HG03460 (cell line): ENCODE measurements around the gene CACNA2D2.

Experiments
- ATAC-seq: cut with Tn5 transposase; IDR thresholded peaks from one replicate; pipeline ENCODE4 v1.9.1; 2021; ENCODE audit not compliant: unreplicated experiment

Gene CACNA2D2

GRCh38 chr3:50353245-50354004 lies 150.0 kb downstream of the CACNA2D2 start:
- ATAC-seq, result no peak

- no peak for ATAC-seq
Observed at GRCh38 chr3:50352781-50353180, 150.7 kb downstream of the CACNA2D2 start.

GRCh38 chr3:50351323-50351697 lies 152.1 kb downstream of the CACNA2D2 start:
- no peak for ATAC-seq

DNA sequence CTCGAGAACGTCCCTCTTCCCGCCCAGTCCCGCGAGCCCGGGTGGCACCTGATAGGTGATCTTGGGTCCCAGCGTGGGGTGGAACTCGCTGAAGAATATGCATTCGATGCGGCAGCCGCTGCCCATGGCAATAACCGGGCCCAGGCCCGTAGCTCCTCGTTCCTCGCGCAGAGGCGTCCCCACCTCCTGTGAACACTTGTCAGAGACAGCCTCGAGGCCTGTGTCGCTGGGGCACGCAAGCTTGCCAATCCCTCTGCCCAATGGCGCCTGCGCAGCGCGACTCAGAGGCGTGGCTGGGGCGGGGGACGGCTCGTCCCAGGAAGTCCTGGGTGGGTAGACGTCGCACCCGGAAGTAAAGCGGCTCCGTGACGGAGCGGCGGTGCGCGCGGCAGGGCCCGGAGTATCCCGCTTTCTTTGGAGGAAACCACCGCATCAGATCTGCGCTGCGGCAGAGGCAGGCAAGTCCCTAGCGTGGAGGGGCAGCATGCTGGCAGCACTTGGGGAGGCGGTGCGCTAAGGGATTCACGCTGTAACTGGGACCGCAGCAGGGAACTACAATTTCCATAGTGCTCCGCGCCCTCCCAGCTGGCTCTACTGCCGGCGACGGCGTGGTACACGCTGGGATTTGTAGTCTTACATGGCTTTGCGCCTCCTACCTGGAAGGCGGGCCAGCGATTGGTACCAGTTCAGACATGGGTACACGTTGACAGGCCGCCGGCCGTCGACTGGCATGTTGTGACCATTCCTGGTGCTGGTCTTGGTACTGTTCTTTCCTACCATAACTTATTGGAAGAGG lies 152.7 kb downstream of the CACNA2D2 start, which contains the start of the genes CYB561D2 and NPRL2:
Gene CYB561D2, plus strand, starts transcription at position 336 of the 796 bp plus-strand sequence. CDS start 572 bp downstream, outside the sequence.
Gene NPRL2, minus strand, starts transcription at position 249 of the 796 bp plus-strand sequence. Its CDS starts 123 bp downstream, at position 126.
- peak; percentile 84 for ATAC-seq

GRCh38 chr3:50350213-50350526 lies 153.3 kb downstream of the CACNA2D2 start:
- ATAC-seq, result no peak

- no peak for ATAC-seq
Observed at GRCh38 chr3:50347187-50347813, 156.1 kb downstream of the CACNA2D2 start.

- no peak for ATAC-seq
Observed at GRCh38 chr3:50345586-50346234, 157.7 kb downstream of the CACNA2D2 start, which contains the start of gene ZMYND10. ZMYND10 (minus strand) TSS chr3:50345732; CDS start chr3:50345579, 153 bp downstream.

DNA sequence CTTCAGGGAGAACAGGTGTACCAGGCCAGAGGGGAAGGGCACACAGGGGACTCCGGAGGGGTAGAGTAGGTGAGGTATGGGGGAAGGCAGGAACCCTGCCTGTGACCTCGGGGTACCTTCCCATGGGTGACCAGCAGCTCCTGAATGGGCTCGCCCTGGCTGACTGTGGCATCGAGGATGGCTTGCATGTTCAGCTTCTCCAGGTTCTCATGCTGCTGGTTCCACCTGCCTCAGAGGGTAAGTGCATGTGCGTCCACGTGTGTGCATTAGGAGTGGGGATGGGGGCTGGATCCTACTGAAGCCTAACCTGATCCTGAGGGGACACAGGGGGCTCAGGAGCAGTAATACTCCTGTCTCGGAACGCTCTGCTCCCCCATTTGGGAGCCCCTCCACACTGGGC lies 158.4 kb downstream of the CACNA2D2 start:
- ATAC-seq, result no peak

GRCh38 chr3:50342813-50343633 lies 160.4 kb downstream of the CACNA2D2 start:
- no peak for ATAC-seq

DNA sequence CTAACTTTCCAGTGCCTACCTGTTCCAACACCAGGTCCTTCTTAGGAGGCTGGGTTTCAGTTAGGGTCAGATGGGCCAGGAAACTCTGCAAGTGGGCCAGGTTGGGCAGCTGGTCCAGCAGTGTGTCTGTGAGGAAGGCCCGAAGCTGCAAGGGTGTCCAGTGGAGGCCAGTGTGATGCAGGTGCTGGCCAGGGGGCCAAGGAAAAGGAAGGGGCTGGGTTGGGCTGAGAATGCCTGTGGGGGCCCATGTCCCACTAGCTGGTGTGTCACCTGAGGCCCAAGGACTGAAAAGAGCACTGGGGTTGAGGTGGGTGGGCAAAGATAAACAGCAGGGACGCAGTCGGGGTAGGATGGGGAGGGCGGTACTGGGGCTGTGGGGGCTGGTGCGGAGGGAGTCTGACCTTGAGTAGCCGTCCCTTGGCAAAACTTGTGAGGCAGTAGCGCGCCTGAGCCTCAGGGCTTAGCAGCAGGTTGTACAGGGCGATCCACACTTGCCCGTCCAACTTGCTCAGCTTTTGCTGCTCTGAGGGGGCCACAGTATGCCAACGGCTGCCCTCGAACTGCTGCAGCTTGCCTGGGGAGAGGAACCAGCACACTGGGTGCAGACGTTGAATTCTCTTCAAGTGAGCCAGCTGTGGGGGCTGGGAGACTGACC lies 161.3 kb downstream of the CACNA2D2 start:
- no peak for ATAC-seq

GRCh38 chr3:50341537-50341936 lies 161.9 kb downstream of the CACNA2D2 start:
- ATAC-seq, result no peak

DNA sequence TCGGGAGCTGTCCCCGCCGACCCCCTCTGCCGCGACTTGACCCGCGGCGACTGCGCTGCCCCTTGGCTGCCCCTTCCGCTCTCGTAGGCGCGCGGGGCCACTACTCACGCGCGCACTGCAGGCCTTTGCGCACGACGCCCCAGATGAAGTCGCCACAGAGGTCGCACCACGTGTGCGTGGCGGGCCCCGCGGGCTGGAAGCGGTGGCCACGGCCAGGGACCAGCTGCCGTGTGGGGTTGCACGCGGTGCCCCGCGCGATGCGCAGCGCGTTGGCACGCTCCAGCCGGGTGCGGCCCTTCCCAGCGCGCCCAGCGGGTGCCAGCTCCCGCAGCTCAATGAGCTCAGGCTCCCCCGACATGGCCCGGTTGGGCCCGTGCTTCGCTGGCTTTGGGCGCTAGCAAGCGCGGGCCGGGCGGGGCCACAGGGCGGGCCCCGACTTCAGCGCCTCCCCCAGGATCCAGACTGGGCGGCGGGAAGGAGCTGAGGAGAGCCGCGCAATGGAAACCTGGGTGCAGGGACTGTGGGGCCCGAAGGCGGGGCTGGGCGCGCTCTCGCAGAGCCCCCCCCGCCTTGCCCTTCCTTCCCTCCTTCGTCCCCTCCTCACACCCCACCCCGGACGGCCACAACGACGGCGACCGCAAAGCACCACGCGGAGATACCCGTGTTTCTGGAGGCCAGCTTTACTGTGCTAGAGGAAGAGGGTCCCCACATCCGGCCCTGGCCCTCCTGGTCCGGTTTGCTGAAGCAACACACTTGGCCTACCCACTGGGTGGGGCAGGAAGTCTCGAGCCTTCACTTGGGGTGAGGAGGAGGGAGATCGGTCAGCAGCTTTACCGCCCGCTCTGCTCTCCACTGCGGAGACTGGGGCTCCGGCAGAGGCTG lies 162.7 kb downstream of the CACNA2D2 start, which contains the start of gene RASSF1:
Gene RASSF1, minus strand, starts transcription at position 389 of the 882 bp plus-strand sequence. Its CDS starts 31 bp downstream, at position 358.
- ATAC-seq, result no peak

DNA sequence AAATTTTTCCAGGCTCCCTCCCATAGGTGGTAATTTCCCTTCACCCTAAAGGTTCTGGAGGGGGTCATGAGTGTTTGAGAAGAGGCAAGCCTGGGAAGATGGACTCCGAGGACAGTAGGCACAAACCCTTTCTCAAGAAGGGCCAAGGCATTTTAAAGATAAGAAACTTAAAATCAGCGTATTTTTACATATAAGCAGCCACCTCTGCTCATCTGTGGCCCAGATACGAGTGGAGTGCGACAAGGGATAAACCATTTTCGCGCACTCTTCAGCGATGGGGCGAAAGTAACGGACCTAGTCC lies 163.3 kb downstream of the CACNA2D2 start:
- no peak for ATAC-seq

DNA sequence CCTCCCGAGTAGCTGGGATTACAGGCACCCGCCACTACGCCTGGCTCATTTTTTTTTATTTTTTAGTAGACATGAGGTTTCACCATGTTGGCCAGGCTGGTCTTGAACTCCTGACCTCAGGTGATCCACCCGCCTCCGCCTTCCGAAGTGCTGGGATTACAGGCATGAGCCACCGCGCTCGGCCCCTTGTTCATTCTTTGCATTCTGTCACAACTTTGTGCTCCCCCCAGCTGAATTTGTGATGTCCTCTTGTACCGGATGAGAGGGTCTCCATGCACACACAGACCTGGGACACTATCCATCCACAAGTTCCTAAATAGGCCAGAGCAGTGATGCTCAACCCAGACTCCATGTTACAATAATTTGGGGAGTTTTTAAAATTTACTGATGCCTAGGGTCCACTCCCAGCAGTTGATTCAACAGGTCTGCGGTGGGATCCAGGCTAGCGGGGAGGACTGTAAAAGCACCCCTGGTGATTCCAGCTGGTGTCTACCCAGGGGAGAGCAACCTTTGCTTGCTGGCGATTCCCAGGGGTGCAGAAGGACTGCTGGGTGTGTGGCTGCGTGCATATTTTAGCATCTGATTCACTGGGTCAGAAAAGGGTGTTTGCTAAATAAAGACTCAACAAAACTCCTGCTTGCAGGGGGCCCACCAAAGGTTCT lies 163.8 kb downstream of the CACNA2D2 start:
- no peak for ATAC-seq

DNA sequence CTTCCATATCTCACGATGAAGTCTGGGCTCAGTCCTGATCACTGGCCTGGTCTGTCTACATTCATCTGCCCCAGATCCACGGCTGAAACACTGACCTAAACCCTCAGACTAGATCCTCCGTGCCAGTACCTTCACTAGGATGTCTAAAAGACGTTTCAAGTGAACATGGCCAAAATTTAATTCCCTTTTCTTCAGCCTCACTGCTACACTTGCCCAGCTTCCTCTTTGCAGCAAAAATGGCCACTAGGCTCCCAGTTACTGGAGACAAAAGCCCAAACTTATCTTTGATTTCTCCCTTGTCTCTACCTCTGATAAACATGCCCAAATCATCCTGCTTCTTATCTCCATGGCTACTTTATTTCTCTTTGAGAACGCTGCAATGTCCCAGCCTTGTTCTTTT lies 164.5 kb downstream of the CACNA2D2 start:
- no peak for ATAC-seq

GRCh38 chr3:50337175-50337861 lies 166.1 kb downstream of the CACNA2D2 start:
- ATAC-seq, result peak; percentile 66

DNA sequence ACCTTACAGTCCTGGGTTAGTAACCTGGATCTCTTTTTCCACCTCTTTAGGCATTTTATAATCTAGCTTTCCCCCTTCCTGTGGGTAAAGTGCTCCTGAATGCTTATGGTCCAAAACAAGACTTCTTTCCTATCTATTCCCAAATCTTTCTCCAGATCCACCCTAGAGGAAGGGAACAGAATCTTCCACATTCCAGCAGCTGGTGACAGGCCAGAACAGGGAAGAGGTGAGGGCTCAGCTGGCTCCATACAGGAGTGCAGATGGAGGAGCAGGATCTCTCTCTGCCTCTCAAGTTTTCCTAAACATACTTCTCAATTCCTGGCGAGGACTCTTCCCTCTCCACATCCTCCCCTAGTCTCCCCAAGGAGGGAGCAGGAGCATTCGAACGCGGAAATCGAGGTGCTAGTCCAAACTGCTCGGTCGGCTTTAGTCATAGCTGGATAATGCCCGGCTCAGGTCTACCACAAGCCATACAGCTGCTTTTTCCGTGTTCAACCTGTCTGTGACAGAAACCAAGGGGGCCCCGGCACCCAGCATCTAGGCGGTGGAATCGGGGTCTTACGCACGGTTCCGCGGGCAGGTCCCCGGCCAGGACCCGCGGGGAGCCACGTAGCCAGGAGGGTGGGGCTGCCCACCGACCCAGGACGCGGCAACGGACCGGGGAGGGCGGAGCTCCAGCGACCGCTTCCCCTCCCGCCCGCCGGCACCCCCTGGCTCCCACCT lies 166.8 kb downstream of the CACNA2D2 start:
- ATAC-seq, result peak; percentile 30
